ENCODE results near the gene TMEM184B.
A peak's percentile ranks its signal among the peaks of the same experiment; 100 is the strongest.

Gene TMEM184B

GRCh38 chr22:38272373-38273134 lies at the start of gene TMEM184B:
Gene TMEM184B (minus strand): TSS chr22:38273010. CDS start chr22:38247961, 25,049 bp downstream.
- peak; percentile 52 to 65 for DNase-seq (ENCODE audit: low read depth in 2 of 2)

GRCh38 chr22:38320605-38321402 lies 48.0 kb upstream of the TMEM184B start:
- no peak for DNase-seq (ENCODE audit: low read depth in 2 of 2)

- no peak for DNase-seq (ENCODE audit: low read depth in 2 of 2)
These were observed 46.3 kb upstream of the TMEM184B start for GRCh38 chr22:38318792-38319773.

GRCh38 chr22:38317995-38318715 lies 45.3 kb upstream of the TMEM184B start:
- DNase-seq (ENCODE audit: low read depth in 2 of 2): no peak

GRCh38 chr22:38317122-38317994 lies 44.5 kb upstream of the TMEM184B start, which contains the start of gene CSNK1E:
Gene CSNK1E (minus strand): TSS chr22:38317433. CDS start chr22:38314157, 3,276 bp downstream.
- peak; percentile 43 to 62 for DNase-seq (ENCODE audit: low read depth in 2 of 2)

DNA sequence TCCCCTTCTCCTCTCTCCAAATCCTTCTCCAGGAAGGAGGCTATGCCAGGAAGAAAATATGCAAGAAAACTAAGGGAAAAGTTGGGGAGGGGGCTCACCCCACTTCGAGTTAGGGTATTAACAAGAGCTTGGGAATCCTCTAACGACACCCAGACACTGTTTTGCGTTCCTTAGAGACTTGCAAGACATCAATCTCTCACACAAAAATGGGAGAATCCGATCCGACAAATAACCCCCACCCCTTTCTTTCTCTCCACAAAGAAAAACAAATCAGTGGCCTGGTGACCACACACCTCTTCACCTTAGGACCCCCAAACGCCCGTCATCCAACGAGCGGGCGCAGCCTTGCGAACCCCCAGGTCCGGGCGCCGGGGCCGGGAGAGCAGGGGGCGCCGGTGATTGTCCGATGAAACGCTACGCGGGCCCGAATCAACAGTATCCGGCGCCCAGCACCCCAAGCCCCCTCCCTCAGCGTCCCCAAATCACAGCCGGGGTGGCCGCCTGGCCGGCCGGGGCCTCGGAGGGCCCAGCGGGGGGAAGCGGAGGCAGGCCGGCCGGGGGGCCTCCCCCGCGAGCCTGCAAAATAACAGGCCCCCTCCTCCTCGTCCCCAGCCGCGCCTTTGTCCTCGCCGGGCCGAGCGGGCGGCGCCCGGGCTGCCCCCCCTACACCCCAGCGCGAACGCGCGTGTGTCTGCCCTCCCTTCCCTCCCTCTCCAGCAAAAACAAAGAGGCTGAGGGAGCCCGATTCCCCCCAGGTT lies 43.7 kb upstream of the TMEM184B start:
- DNase-seq (ENCODE audit: low read depth in 2 of 2): peak in 1 of 2 experiments; percentile 23

DNA sequence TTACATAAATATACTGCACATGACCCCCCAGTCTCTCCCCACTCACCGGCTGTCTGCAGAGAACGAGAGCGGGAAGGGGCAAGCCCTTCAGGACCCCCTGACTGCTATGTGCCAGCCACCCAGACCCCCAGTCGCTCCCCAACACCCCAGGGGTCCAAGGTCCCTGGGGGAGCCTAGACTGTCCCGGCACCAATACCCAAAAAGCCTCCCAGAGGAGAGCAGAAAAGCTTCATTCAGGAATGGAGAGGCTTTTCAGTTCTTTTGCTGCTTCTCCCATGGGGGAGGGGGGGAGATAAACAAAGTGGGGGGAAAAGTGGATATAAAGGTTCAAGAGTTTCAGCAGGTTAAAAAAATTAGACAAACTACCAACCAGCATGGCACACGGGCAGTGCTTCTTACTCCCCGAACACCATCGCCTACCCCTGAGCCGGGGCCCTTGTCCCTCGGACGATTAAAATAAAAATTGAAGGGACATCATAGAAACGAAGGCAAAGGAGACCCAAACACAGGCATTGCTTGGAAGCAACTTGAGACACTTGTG lies 43.1 kb upstream of the TMEM184B start:
- DNase-seq (ENCODE audit: low read depth in 2 of 2): no peak

- DNase-seq (ENCODE audit: low read depth in 2 of 2): no peak
These were observed 42.4 kb upstream of the TMEM184B start for GRCh38 chr22:38314933-38315822.

GRCh38 chr22:38314051-38314932 lies 41.5 kb upstream of the TMEM184B start:
- DNase-seq (ENCODE audit: low read depth in 2 of 2): no peak

DNA sequence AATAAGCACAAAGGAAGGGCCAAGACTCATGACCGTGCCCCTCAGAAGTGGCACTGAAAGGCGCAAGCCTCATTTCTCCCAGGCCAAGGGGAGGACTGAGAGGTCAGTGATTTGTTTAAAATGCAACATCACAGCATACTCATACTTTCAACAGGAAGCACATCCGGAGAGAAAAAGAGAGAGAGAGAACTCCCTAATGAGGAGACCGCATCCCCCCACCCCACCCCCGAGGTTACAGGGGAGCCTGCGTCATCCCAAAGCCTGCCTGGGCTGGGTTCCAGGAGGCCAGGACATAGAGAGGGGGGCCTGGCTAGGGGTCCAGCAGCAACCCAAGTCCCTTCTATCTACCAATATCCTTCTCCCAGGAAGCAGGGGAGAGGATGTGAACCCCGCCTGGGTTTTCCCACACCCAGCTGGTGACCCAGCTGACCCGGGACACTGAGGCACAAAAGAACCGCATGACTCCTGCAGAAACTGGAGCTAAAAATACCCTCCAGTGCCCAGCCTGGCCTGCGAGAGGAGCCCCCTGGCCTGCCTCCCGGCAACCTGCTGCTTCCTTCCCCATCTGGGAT lies 40.7 kb upstream of the TMEM184B start:
- no peak for DNase-seq (ENCODE audit: low read depth in 2 of 2)

- DNase-seq (ENCODE audit: low read depth in 2 of 2): no peak
These were observed 39.5 kb upstream of the TMEM184B start for GRCh38 chr22:38312261-38312800.

- no peak for DNase-seq (ENCODE audit: low read depth in 2 of 2)
These were observed 38.5 kb upstream of the TMEM184B start for GRCh38 chr22:38311323-38311620.

DNA sequence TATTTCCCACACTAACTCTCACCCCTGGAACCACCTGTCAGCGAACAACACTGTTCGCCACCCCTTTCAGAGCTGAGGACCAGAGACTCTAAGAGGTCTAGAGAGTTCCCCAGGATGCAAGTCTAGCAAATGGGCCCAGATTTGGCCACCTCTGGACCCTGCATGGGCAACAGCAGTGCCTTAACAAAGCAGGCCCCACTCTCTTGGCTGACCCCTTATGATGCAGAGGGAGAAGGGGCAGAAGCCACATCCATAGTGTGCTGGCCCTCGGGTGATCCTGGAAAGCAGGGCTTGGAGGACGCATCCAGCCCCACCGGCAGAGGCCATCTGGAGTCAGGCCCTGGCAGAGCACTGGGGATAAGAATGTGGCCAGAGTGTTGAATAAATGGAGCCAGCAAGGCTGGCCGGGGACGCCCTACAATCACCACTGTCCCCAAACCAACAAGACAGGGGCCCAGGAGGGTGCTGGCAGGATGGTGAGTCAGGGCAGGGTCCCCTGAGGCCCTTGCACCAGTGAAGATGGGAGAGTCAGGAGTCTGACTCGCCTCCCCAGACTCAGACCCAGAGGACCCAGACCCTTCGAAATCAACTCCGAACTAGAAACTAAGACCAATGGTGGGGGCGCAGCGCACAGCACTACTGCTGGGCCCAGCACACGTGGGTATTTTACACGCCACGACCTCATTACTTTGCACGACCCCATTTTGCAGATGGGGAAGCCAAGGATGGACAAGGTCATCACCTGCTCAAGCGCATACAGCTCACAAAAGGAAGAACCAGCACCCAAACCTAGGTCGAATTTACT lies 37.9 kb upstream of the TMEM184B start:
- DNase-seq (ENCODE audit: low read depth in 2 of 2): no peak

GRCh38 chr22:38309614-38310517 lies 37.1 kb upstream of the TMEM184B start:
- no peak for DNase-seq (ENCODE audit: low read depth in 2 of 2)
